HEK293 (cell line): ENCODE data around the gene ATE1.

Source experiments
- CTCF ChIP-seq: fragments of 450-650 bp; formaldehyde crosslinking; IDR thresholded peaks from 2 replicates; pipeline ENCODE4 v1.5.1; 2016; ENCODE audit warnings: missing biosample characterization, missing genetic modification characterization
- ZNF10 ChIP-seq: fragments of 450-650 bp; formaldehyde crosslinking; IDR thresholded peaks from 2 replicates; pipeline ENCODE4 v1.5.1; 2017; ENCODE audit warnings: missing biosample characterization, missing genetic modification characterization
- ZNF398 ChIP-seq: fragments of 450-650 bp; formaldehyde crosslinking; IDR thresholded peaks from 2 replicates; pipeline ENCODE4 v1.5.1; 2017; ENCODE audit warnings: missing biosample characterization, missing genetic modification characterization
- ZNF501 ChIP-seq: fragments of 450-650 bp; formaldehyde crosslinking; IDR thresholded peaks from 2 replicates; pipeline ENCODE4 v1.5.1; 2016; ENCODE audit warnings: missing biosample characterization, missing genetic modification characterization
- TF ChIP-seq, protein P1 (sequence below): fragments of 450-650 bp; formaldehyde crosslinking; IDR thresholded peaks from 2 replicates; pipeline ENCODE4 v1.5.1; 2017; ENCODE audit warnings: missing biosample characterization, missing genetic modification characterization

DNA sequence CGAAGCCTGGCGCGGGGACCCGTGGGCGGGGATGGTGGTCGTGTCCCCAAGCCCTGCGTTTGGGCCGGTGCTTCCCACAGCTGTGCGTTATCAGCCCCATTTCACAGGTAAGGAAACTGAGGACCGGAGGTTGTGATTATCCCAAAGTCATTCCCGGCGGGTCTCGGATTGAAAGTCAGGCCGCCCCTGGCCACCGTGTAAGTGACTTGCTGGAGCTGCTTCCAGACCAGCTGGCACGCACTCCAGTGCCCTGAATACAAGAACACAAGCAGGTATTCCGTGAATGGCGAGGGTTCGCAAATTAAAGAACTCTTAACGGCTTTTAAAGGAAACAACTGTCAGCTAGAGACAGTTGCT, 675 bp upstream of the ATE1 start:
- TF ChIP-seq ZNF398 (no peak), CTCF (tag by site-specific recombination) (no peak), ZNF10 (tag by site-specific recombination) (no peak), ZNF501 (tag by site-specific recombination) (no peak)
- TF ChIP-seq, protein P1, sequence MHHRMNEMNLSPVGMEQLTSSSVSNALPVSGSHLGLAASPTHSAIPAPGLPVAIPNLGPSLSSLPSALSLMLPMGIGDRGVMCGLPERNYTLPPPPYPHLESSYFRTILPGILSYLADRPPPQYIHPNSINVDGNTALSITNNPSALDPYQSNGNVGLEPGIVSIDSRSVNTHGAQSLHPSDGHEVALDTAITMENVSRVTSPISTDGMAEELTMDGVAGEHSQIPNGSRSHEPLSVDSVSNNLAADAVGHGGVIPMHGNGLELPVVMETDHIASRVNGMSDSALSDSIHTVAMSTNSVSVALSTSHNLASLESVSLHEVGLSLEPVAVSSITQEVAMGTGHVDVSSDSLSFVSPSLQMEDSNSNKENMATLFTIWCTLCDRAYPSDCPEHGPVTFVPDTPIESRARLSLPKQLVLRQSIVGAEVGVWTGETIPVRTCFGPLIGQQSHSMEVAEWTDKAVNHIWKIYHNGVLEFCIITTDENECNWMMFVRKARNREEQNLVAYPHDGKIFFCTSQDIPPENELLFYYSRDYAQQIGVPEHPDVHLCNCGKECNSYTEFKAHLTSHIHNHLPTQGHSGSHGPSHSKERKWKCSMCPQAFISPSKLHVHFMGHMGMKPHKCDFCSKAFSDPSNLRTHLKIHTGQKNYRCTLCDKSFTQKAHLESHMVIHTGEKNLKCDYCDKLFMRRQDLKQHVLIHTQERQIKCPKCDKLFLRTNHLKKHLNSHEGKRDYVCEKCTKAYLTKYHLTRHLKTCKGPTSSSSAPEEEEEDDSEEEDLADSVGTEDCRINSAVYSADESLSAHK (tag by site-specific recombination) = no peak
